ENCODE data around the gene COLGALT1.

- TF ChIP-seq CTCF (IDR thresholded peaks at IDR 0.05) (no peak), EP300 (IDR thresholded peaks at IDR 0.05) (no peak)
Measured at GRCh38 chr19:17582613-17583012, 27.2 kb downstream of the COLGALT1 start.

Data from esophagus muscularis mucosa (tissue), 3 donors.